Measurements from ENCODE around the gene MYO9B.

The MYO9B gene

DNA sequence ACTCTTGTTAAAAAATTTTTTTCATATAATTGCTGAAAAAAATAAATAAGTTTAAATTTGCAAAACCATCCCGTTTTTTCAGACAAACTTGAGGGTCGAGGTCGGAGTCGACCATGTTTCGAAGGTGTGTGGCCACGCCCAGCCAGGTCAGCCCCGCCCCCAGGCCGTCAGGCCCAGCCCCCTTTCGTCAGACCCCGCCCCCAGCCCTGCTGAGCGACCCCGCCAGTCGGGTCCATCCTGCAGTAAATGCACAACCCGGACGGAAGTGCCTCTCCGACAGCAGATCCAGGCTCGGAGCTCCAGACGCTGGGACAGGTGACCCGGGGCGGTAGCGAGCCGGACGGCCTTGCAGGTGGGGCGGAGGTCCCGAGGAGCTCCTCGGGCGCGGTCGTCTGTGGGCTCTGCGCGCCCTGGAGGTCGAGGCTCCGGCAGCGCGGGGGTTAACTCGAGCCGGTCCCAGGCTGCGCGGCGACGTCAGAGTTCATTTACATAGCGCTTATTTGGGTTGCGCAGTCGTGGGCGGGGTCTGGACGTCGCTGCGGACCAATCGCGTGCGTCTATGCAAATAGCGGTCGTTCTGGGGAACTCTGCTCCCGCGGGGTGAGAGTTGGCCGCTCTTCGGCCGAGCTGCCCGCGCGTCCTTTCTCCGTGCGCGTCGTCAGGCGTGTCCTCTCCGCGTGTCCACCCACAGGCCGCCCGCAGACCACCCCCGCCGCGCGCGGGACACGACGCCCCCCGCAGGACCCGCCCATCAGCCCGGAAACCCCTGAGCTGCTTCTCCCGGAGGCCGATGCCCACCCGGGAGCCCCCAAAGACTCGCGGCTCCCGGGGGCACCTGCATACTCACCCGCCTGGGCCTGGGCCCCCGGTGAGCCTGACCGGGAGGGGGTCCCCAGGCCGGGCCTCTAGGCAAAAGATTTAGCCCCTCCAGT is 150.7 kb downstream of the MYO9B start, which contains the start of gene OCEL1:
Gene OCEL1 (plus strand): TSS at position 225 of the 932 bp plus-strand sequence. CDS start 22 bp downstream, at position 247.
- peak; percentile 81 to 86 for DNase-seq

DNA sequence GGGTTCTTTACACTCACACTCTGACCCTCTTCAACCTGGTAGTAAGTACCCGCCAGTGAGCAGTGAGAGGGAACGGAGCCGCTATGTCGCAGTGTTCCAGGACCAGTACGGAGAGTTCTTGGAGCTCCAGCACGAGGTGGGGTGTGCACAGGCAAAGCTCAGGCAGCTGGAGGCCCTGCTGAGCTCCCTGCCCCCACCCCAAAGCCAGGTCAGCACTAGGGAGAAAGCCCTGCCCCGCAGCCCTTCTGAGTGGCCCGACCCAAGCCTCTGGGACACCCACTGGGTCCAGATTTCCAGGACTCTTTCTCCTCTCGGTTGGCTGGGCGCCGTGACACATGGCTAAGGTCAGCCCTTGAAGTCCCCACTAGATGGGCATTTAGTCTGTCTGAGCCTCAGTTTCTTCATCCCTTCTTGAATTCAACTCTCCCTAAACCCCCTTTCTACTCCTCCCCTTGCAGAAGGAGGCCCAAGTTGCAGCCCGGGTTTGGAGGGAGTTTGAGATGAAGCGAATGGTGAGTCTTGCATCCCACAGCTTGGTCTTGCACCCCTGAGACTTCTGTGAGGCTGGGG is 152.3 kb downstream of the MYO9B start:
- DNase-seq, result no peak

DNA sequence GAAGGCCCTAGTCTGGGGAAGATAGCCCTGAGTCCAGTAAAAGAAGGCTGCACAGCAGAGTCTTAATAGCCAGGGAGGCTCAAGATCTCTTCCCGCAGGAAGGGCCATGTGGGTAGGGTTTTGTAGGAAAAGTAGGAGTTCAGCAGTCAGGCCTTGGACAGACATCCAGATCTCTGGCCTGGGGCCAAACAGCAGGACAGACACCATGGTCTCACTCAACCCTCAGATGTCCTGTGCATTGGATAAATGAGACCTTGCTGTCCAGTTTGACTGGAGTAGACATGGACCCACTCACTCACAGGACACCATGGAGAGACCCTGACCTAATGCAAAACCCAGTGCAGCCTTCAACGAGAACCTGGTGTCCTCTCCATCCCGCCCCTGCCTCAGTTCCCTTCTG is 154.3 kb downstream of the MYO9B start:
- no peak for DNase-seq

GRCh38 chr19:17232258-17232657 is 156.7 kb downstream of the MYO9B start:
- DNase-seq, result no peak

DNA sequence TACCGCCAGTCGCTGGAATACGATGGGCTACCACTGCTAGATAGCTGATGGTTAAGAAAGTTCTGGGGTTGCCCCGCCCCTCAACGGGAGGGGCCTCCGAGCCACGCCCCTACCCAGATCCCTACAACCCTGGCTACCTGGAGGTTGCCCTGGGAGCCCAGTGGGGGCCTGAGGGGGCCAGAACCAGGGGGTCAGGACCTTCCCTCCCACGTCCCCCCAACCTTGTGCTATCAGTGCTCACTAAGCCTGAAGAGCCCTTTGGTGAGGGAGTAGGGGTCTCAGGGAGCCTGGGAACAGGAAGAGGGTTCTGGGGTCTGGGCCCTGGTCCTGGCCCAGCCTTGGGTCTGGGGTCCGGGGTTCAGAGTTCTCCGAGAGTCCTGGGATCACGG is 159.3 kb downstream of the MYO9B start:
- DNase-seq, result no peak

DNA sequence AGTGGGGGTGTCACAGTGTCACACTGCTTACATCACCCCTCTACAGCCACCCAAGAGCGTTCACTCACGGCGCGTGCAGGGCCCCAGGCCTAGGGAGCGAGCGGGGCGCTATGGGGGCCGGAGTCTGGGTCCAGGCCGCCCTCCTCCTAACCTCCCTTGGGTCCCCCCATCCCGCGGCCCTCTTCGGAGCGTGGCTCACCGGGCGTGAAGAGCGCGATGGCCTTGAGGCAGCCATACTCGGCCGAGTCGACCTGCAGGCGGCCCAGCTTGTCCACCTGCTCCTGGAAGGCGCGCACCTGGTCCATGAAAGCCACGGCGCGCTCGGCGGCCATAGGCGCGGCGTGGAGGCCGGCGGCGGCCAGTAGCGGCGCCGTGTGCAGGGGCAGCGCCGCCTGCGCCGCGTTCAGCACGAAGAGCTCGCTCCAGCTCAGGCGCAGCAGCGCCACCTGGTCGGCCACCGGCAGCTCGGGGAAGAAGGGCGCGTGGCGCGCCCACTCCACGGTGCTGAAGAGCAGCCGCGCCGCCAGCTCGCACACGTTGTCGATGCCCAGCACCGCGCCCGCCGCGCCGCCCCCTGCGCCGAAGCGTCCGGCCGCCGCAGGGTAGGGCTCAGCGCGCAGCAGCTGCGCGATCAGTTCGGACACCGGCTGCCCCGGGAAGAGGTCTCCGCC is 159.9 kb downstream of the MYO9B start:
- DNase-seq, result no peak

GRCh38 chr19:17235971-17236777 is 160.6 kb downstream of the MYO9B start:
- DNase-seq, result no peak

GRCh38 chr19:17236811-17237543 is 161.4 kb downstream of the MYO9B start:
- DNase-seq, result no peak

GRCh38 chr19:17237747-17238706 is 162.4 kb downstream of the MYO9B start:
- no peak for DNase-seq

GRCh38 chr19:17240062-17240752 is 164.6 kb downstream of the MYO9B start:
- DNase-seq, result no peak

- DNase-seq, result no peak
Observed at GRCh38 chr19:17240826-17241399, 165.3 kb downstream of the MYO9B start.

DNA sequence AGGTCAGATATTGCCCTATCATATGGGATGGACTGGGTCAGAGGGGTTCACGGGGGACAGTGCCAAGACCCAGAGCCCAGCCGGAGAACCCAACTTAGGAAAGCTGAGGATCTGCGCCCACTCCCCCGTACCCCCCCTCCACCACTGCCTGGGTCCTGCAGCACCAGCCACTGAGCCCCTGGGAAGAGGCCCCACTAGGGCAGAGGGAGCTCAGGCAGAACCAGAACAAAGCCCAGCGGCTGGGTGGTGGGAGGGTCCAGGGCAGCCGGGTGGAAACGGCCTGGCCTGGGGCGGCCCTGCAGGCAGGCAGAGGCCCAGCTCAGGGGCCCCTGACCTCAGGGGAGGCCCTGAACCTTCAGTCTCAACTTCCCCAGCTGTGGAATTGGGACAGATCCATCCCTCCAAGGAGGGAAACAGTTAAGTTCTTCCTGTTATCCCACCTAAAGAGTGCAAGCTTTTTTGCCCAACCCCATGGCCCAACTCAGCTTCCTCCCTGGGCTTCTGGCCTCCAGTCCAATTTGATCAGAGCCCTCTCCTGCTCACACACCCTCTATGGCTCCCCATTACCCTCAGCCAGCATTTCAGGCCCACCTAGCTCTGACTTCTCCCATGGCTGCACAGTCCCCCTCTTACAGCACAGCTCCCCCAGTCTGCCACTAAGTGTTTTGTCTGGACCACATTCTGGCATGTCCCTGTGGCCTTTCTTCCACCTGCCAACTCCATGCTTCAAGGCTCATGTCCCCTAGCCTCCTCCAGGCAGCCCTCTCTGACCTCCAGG is 167.0 kb downstream of the MYO9B start:
- DNase-seq, result no peak

GRCh38 chr19:17243211-17243829 is 167.7 kb downstream of the MYO9B start:
- no peak for DNase-seq

GRCh38 chr19:17243830-17244617 is 168.4 kb downstream of the MYO9B start:
- no peak for DNase-seq

GRCh38 chr19:17244618-17245534 is 169.3 kb downstream of the MYO9B start:
- DNase-seq, result no peak

DNA sequence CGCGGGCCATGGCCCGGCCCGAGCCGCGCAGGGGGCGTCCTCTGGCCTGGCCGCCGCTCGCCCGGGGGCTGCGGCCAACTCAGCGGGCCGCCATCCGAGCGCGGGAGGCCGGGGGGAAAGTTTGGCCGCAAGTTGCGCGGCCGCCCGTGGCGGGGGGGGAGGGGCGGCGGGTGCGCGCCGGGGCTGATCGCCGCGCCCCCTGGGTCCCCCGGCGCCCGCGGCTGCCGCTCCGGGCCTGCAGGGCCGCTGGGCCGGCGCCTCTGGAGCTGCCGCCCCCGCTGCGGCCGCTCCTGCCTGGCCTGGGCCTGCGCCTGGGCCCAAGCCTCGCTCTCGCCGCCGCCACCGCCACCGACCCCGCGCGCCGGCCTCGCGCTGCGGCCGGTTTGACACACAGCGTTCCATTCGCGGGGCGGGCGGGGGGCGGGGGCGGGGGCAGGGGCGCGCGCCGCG is 170.0 kb downstream of the MYO9B start, which contains the start of gene NR2F6:
Gene NR2F6 (minus strand): TSS at position 385 of the 450 bp plus-strand sequence. CDS start 699 bp downstream, outside the sequence.
- DNase-seq, result no peak
